HG03135 (cell line): Measurements from ENCODE around the gene NFKBIL1.
"Not testable (repeated sequence)": the region's sequence is repeated elsewhere in the genome, so short reads cannot be mapped to it uniquely, and the experiment has no call there.

ENCODE experiments used
- ATAC-seq: cut with Tn5 transposase; IDR thresholded peaks from one replicate; pipeline ENCODE4 v1.9.1; 2021; ENCODE audit warnings: mild to moderate bottlenecking, moderate library complexity; ENCODE audit not compliant: unreplicated experiment

The NFKBIL1 gene, protein sequence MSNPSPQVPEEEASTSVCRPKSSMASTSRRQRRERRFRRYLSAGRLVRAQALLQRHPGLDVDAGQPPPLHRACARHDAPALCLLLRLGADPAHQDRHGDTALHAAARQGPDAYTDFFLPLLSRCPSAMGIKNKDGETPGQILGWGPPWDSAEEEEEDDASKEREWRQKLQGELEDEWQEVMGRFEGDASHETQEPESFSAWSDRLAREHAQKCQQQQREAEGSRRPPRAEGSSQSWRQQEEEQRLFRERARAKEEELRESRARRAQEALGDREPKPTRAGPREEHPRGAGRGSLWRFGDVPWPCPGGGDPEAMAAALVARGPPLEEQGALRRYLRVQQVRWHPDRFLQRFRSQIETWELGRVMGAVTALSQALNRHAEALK

DNA sequence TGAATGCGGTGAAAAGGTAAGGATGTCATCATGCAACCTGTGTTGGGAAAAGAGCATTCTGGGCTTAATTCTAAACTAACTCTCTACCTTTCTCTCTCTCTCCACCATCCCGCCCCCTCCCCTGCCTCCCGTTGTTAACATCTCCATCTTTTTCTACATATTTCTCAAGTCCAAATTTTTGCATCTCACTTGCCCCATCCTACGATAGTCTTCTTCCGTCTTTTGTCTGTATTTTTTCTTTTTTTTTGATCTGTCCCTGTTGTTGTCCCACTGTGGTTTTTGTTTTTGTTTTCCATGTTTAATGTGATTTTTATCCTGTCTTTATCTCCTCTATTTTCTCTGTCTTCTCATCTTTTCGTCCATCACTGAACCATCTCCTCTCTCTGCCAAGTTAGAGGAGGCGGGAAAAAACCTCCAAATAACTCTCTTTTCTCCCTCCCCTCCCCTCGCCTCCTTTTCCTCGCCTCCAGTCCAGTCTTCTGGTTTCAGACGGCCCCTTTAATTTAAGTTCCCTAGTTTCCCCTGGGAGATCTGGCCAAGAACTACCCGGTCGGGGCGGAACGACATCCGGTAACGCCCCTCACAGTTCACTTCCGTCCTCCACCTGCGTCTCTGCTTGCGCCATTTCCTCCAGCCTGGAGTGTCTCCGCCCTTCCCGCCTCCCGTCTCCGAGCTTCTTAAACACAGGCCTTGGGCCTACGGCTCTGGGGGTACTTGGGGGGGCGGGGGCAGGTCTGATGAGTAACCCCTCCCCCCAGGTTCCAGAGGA, at the start of gene NFKBIL1:
Gene NFKBIL1 (plus strand): TSS at position 651 of the 769 bp plus-strand sequence. CDS start 87 bp downstream, at position 738.
- peak; percentile 53 for ATAC-seq

DNA sequence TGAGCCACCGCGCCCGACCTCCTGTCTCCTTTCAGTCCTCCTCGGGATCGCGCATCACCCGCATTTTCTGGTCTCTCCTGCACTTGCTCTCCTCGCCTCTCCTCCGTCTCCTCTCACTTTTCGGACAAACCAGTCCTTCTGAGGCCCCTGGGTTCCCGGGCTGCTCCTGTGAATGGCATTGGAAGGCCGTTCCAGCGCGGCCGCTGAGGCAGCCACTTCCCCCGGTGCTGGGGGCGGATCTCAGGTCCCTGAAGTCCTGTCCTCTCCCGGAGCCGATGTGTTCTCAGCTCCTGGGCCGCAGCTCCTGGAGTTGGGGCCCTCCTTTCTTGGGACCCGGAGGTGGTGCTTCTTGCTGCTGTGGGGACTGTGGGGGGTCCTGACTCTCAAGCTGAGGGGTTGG, 48.7 kb upstream of the NFKBIL1 start:
- no peak for ATAC-seq

GRCh38 chr6:31499648-31500047, 47.8 kb upstream of the NFKBIL1 start:
- not testable (repeated sequence) for ATAC-seq

DNA sequence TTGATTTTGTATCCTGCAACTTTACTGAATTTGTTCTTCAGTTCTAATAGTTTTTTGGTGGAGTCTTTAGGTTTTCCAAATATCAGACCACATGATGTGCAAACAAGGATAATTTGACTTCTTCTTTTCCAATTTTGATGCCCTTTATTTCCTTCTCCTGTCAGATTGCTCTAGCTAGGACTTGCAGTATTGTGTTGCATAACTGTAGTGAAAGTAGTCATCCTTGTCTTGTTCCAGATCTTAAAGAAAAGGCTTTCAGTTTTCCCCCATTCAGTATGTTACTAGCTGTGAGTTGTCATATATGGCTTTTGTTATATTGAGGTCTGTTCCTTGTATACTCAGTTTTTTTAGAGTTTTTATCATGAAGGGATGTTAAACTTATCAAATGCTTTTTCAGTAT, 44.8 kb upstream of the NFKBIL1 start:
- no peak for ATAC-seq

- not testable (repeated sequence) for ATAC-seq
Observed at GRCh38 chr6:31509036-31509435, 38.4 kb upstream of the NFKBIL1 start.

DNA sequence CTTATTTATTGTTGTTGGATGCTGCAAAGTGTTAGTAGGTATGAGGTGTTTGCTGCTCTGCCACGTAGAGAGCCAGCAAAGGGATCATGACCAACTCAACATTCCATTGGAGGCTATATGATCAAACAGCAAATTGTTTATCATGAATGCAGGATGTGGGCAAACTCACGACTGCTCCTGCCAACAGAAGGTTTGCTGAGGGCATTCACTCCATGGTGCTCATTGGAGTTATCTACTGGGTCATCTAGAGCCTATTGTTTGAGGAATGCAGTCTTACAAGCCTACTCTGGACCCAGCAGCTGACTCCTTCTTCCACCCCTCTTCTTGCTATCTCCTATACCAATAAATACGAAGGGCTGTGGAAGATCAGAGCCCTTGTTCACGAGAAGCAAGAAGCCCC, 37.4 kb upstream of the NFKBIL1 start:
- no peak for ATAC-seq

DNA sequence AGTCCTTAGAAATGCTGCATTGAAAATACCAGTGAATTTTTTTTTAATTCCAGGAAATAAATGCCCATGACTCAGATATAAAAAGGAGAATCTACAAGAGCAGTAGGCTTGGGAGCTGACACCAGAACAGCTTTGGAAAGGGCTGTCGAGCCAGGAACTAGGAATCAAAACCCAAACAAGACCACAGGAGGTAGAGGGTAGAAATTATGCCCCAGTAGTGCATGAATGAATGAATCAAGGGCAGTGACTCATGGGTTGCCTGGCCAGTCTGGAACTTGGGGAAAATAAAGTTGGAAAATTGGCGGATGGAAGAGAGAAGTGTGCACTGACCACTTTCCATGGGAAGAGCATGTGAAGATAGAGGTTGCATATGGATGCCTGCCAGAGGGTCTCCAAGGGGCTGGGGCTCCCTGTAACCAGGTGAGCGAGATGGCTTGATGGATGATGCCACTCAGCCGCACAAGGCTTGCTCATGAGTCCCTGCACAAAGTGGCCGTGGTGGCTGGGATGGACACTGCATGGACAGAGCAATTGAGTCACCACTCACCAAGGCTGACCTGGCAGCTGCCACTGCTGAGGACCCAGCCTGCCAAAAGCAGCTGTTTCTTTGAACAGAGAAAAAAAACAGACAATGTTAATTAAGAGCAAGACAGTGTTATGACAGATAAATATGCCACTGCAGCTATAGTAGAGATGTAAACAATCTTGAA, 33.8 kb upstream of the NFKBIL1 start:
- ATAC-seq = no peak

DNA sequence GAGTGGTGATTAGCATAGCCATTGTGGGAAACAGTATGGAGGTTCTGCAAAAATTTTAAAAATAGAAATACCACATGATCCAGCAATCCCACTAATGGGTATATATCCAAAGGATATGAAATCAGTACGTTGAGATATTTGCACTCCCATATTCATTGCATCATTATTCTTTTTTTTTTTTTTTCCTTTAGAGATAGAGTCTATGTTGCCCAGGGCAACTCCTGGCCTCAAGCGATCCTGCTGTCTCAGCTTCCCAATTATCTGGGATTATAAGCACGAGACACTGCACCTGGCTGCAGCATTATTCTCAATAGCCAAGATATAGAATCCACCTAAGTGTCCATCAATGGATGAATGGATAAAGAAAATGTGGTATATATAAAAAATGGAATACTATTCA, 25.6 kb upstream of the NFKBIL1 start:
- no peak for ATAC-seq

GRCh38 chr6:31525553-31525931, 21.9 kb upstream of the NFKBIL1 start:
- no peak for ATAC-seq

DNA sequence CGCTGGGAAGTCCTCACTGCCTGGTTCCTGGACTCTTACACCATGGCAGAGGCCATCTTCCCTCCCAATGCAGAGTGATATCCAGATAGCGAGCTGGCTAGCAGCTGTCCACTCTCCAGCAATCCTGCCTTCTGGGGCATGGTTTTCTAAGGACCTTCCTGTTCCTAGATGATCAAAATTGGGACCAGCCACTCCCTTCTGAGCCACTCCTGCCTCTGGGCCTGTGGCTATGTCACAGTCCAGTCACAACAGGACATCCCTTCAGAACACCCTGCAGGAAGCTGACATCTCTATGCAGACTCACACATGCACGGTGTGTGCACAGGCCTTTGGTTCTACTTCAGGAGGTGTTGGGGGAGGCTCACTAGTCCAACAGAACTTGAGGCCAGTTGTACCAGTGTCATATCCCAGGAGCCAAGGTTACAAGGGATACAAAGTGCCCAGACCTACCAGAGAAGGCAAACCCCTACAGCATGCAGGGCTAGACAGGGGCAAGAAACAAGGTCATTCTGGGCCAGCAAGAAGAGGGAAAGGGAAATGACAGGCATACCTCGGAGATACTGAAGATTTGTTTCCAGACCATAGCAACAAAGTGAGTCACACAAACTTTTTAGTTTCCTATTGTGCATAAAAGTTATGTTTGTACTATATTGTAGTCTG, 21.3 kb upstream of the NFKBIL1 start:
- no peak for ATAC-seq

- ATAC-seq = no peak
Observed at GRCh38 chr6:31528307-31528777, 19.1 kb upstream of the NFKBIL1 start.

DNA sequence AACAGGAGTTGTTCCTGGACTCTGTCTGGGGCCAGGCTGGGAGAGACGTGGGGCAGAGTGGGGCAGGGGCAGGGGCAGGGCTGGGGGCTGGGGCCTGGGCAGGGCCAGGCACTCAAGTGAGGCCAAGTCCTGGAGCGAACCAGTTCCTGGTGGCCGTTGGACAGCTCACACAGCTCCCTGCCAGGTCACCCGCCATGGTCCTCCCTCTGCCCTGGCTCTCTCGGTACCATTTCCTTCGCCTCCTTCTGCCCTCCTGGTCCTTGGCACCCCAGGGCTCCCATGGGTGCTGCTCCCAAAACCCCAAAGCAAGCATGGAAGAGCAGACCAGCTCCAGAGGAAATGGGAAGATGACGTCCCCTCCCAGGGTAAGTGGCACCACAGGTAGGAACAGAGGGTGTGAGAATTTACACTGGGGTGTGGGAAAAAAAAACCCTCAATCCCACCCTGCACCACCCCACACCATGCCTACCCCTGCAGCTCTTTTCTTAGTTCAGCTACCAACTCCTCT, 18.5 kb upstream of the NFKBIL1 start, which contains the start of gene MCCD1:
Gene MCCD1 (plus strand): TSS at position 142 of the 508 bp plus-strand sequence. CDS start 53 bp downstream, at position 195.
- ATAC-seq = no peak

DNA sequence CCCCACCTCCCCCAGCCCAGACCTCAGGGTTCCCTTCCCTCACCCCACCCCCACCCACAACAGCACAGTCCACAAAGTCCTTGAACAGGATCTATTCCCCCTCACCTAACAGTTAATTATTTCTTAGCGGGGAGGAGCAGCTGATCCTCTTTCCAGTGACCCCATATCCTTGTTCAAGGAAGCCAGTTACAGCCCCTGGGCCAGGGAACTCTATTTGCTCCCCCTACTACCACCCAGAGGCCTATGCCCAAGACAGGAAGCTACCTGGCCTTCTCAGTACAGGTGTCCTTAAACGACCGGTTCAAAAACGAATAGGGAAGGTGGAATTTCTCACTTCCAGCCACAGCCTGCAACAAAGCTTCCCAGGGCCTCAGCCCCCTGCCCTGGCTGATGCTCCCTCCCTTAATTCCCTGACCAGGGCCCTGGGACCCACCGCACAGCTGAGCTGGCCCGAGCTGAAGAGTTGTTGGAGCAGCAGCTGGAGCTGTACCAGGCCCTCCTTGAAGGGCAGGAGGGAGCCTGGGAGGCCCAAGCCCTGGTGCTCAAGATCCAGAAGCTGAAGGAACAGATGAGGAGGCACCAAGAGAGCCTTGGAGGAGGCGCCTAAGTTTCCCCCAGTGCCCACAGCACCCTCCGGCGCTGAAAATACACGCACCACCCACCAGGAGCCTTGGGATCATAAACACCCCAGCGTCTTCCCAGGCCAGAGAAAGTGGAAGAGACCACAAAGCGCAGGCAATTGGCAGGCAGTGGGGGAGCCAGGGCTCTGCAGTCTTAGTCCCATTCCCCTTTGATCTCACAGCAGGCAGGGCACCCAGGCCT, 17.9 kb upstream of the NFKBIL1 start:
- no peak for ATAC-seq

DNA sequence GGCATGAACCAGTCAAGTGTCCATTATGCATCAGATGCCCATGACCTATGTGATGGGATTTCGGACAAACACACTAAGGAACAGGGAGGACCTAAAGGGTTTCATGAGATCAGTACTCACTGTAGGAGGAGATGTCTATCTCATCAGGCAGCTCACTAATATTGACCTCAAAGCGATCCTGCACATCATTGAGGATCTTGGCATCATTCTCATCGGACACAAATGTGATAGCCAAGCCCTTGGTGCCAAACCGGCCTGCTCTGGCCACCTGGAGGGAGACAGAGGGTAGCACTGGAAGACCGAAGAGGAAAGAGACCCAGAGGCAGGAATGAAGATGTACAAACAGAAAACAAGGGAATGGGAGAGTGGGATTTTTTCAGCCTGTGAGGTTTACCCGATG, 16.7 kb upstream of the NFKBIL1 start:
- no peak for ATAC-seq

GRCh38 chr6:31531162-31531561, 16.2 kb upstream of the NFKBIL1 start:
- ATAC-seq = no peak

- ATAC-seq = no peak
Observed at GRCh38 chr6:31531771-31532643, 15.4 kb upstream of the NFKBIL1 start.

- no peak for ATAC-seq
Observed at GRCh38 chr6:31532644-31533454, 14.6 kb upstream of the NFKBIL1 start.

- ATAC-seq = no peak
Observed at GRCh38 chr6:31533455-31533841, 14.0 kb upstream of the NFKBIL1 start.
